ENCODE results near the gene COL19A1. TPM values are rescaled to one million over a fixed set of nuclear protein-coding genes. Genes with fewer than 3 reads are reported as not detected.

Gene COL19A1
- total RNA-seq, 2 experiments from 2014 or later, result not detected

- H3K4me3 Mint-ChIP-seq, result no peak overlapping the region
- H3K27ac Mint-ChIP-seq, result no peak overlapping the region
- ChIA-PET POLR2A (no interaction called here), CTCF (no interaction called here)
- no peaks in the 10 kb centered on the region for H3K9me3 Mint-ChIP-seq (ENCODE audit: insufficient read depth)
- ATAC-seq (no peak), DNase-seq (no peak)
- H3K4me1 Mint-ChIP-seq (ENCODE audit: low read depth), result no peaks in the 10 kb centered on the region
- H3K27me3 Mint-ChIP-seq (ENCODE audit: low read depth), result peaks cover 5% of the 10 kb centered on the region
- H3K36me3 Mint-ChIP-seq (ENCODE audit: low read depth), result no peaks in the 10 kb centered on the region
Measured at GRCh38 chr6:70236343-70236742, 370.0 kb downstream of the COL19A1 start.

DNA sequence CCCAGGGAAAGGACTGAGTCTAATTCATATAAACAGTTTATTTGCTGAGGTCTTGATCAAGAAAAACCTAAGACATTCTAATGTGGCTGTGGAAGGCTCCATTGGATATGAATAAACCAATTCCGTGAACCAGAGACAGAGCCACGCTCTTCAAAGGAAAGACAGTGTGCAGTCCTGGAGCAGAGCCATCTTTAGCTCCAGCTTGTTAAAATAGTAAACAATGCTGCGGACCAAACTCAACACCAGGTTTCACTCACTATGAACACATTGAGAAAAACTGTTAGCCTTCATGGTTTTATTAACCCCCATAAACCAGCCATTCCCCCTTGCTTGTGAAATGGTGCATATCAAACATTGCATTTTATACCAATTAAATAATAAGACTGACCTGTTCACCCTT, 374.7 kb downstream of the COL19A1 start:
- Mint-ChIP-seq H3K27ac (no peak overlapping the region), H3K9me3 (ENCODE audit: insufficient read depth) (no peaks in the 10 kb centered on the region), H3K27me3 (ENCODE audit: low read depth) (peaks cover 3% of the 10 kb centered on the region), H3K4me3 (no peak overlapping the region), H3K36me3 (ENCODE audit: low read depth) (no peaks in the 10 kb centered on the region), H3K4me1 (ENCODE audit: low read depth) (no peaks in the 10 kb centered on the region)
- DNase-seq, result no peak
- ATAC-seq, result no peak
- ChIA-PET CTCF (interaction anchor here (2.1 kb wide), 1 partner anchor 20 kb away, joined by 7 read pairs; no protein-coding TSS in a partner anchor), POLR2A (no interaction called here)

GRCh38 chr6:70241991-70242420, 375.6 kb downstream of the COL19A1 start:
- H3K9me3 Mint-ChIP-seq (ENCODE audit: insufficient read depth), result no peaks in the 10 kb centered on the region
- CTCF ChIA-PET, result no interaction called here

GRCh38 chr6:70246118-70246517, 379.8 kb downstream of the COL19A1 start:
- H3K27me3 Mint-ChIP-seq (ENCODE audit: low read depth), result no peaks in the 10 kb centered on the region
- no peak overlapping the region for H3K4me3 Mint-ChIP-seq
- H3K27ac Mint-ChIP-seq, result no peak overlapping the region
- H3K4me1 Mint-ChIP-seq (ENCODE audit: low read depth), result no peaks in the 10 kb centered on the region
- ATAC-seq (no peak), DNase-seq (no peak)
- ChIA-PET CTCF (no interaction called here), POLR2A (no interaction called here)
- H3K36me3 Mint-ChIP-seq (ENCODE audit: low read depth), result no peaks in the 10 kb centered on the region
- no peaks in the 10 kb centered on the region for H3K9me3 Mint-ChIP-seq (ENCODE audit: insufficient read depth)

More at GRCh38 chr6:70241991-70242420, 375.6 kb downstream of the COL19A1 start:
- Mint-ChIP-seq H3K36me3 (ENCODE audit: low read depth) (no peaks in the 10 kb centered on the region), H3K27ac (no peak overlapping the region), H3K27me3 (ENCODE audit: low read depth) (peaks cover 3% of the 10 kb centered on the region), H3K4me1 (ENCODE audit: low read depth) (no peaks in the 10 kb centered on the region), H3K4me3 (no peak overlapping the region)
- ATAC-seq (no peak), DNase-seq (no peak)
- POLR2A ChIA-PET, result no interaction called here

GRCh38 chr6:70252604-70253003, 386.2 kb downstream of the COL19A1 start:
- H3K27ac Mint-ChIP-seq, result no peak overlapping the region
- H3K36me3 Mint-ChIP-seq (ENCODE audit: low read depth), result no peaks in the 10 kb centered on the region
- ChIA-PET CTCF (no interaction called here), POLR2A (no interaction called here)
- no peaks in the 10 kb centered on the region for H3K27me3 Mint-ChIP-seq (ENCODE audit: low read depth)
- no peaks in the 10 kb centered on the region for H3K4me1 Mint-ChIP-seq (ENCODE audit: low read depth)
- DNase-seq (no peak), ATAC-seq (no peak)
- no peaks in the 10 kb centered on the region for H3K9me3 Mint-ChIP-seq (ENCODE audit: insufficient read depth)
- no peak overlapping the region for H3K4me3 Mint-ChIP-seq

GRCh38 chr6:70253923-70254322, 387.6 kb downstream of the COL19A1 start:
- CTCF ChIA-PET, result no interaction called here
- no peak for ATAC-seq

DNA sequence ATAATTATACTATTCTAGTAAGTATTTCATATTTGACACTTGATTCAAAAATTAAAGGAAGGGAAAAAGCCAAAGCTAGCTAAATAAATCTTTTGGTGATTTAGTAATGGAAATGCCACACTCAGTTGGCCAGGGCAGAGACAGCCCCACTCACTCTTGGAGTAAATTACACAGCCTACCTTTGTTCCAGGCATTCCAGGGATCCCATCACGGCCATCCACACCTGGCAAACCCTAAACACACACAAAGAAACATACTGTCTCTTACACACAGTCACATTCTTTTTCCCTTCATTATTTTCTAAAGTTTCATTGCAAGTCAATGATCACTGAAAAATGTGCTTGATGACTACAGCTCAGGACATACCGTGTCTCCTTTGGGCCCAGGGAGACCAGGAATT, 388.4 kb downstream of the COL19A1 start:
- Mint-ChIP-seq H3K9me3 (ENCODE audit: insufficient read depth) (no peaks in the 10 kb centered on the region), H3K4me1 (ENCODE audit: low read depth) (no peaks in the 10 kb centered on the region), H3K27ac (no peak overlapping the region), H3K36me3 (ENCODE audit: low read depth) (no peaks in the 10 kb centered on the region), H3K4me3 (no peak overlapping the region), H3K27me3 (ENCODE audit: low read depth) (no peaks in the 10 kb centered on the region)
- CTCF ChIA-PET, result no interaction called here
- no peak for DNase-seq
- POLR2A ChIA-PET, result no interaction called here
- no peak for ATAC-seq

More at GRCh38 chr6:70253923-70254322, 387.6 kb downstream of the COL19A1 start:
- no peaks in the 10 kb centered on the region for H3K9me3 Mint-ChIP-seq (ENCODE audit: insufficient read depth)
- no peak for DNase-seq
- H3K27ac Mint-ChIP-seq, result no peak overlapping the region
- no peaks in the 10 kb centered on the region for H3K36me3 Mint-ChIP-seq (ENCODE audit: low read depth)
- H3K27me3 Mint-ChIP-seq (ENCODE audit: low read depth), result no peaks in the 10 kb centered on the region
- no peak overlapping the region for H3K4me3 Mint-ChIP-seq
- POLR2A ChIA-PET, result no interaction called here
- H3K4me1 Mint-ChIP-seq (ENCODE audit: low read depth), result no peaks in the 10 kb centered on the region

DNA sequence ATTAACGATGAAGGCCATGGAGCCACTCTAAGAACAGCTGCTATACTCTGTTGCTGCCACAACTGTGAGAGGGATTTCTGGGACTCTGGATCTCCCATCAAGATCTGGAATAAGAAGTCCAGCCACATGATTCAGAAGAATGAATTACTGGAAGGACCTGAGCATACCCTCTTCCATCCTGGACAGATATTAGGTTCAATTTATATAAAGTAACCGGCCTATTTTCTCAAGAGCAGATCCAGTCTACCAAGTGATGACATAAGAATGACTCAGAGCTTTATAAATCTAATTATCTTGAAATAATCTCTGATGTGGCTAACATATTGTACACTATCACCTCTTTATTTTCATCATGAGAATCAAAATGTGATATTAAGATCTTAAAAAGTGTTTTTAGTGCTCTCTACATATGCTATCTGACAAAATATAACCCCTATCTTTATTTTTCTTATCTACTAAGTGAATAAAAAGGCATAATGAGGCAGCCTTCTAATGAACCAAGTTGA, 391.5 kb downstream of the COL19A1 start:
- H3K27me3 Mint-ChIP-seq (ENCODE audit: low read depth), result no peaks in the 10 kb centered on the region
- no peak overlapping the region for H3K27ac Mint-ChIP-seq
- ATAC-seq (no peak), DNase-seq (no peak)
- no peaks in the 10 kb centered on the region for H3K36me3 Mint-ChIP-seq (ENCODE audit: low read depth)
- H3K4me3 Mint-ChIP-seq, result no peak overlapping the region
- H3K4me1 Mint-ChIP-seq (ENCODE audit: low read depth), result no peaks in the 10 kb centered on the region
- CTCF ChIA-PET, result no interaction called here
- H3K9me3 Mint-ChIP-seq (ENCODE audit: insufficient read depth), result no peaks in the 10 kb centered on the region
- POLR2A ChIA-PET, result no interaction called here

- H3K9me3 Mint-ChIP-seq (ENCODE audit: insufficient read depth), result no peaks in the 10 kb centered on the region
- H3K36me3 Mint-ChIP-seq (ENCODE audit: low read depth), result no peaks in the 10 kb centered on the region
- ATAC-seq, result no peak
- no peak for DNase-seq
- no peaks in the 10 kb centered on the region for H3K4me1 Mint-ChIP-seq (ENCODE audit: low read depth)
- CTCF ChIA-PET, result no interaction called here
- H3K27ac Mint-ChIP-seq, result no peak overlapping the region
- H3K4me3 Mint-ChIP-seq, result no peak overlapping the region
- H3K27me3 Mint-ChIP-seq (ENCODE audit: low read depth), result no peaks in the 10 kb centered on the region
- POLR2A ChIA-PET, result no interaction called here
Measured at GRCh38 chr6:70258483-70258882, 392.1 kb downstream of the COL19A1 start.

Other genes starting within 250 kb of the COL19A1 start
- 10 to 100 TPM; 19.6 to 22.5 TPM for gene LMBRD1, start 69.5 kb upstream of the COL19A1 start, total RNA-seq